Activated CD4-positive, alpha-beta memory T cell treated with anti-CD3 and anti-CD28 coated beads, Interleukin-2, amount 10 ng/mL, durations not matched to agents 7 days and 5 days (primary cell): ENCODE results near the gene SMIM29. TPM values are rescaled to one million over a fixed set of nuclear protein-coding genes. Genes with fewer than 3 reads are reported as not detected.
A peak's percentile ranks its signal among the peaks of the same experiment; 100 is the strongest.

Source experiments
- CTCF ChIA-PET: fragments of 350-600 bp; sonication (Branson Sonifier 250); formaldehyde crosslinking; loops from one replicate; lab custom pipeline; 2021; ENCODE audit warnings: antibody characterized with exemption, inconsistent platforms; lab: Charles Lee
- POLR2A ChIA-PET: fragments of 350-600 bp; sonication (Branson Sonifier 250); formaldehyde crosslinking; loops from one replicate; lab custom pipeline; 2021; ENCODE audit warnings: antibody characterized with exemption; lab: Charles Lee
- DNase-seq: peaks from one replicate; pipeline ENCODE4 v3.0.0-alpha.2; 2020
- H3K27ac Mint-ChIP-seq: one replicate; pipeline ENCODE4 v1.8.0; 2021; ENCODE audit warnings: mild to moderate bottlenecking, mixed read lengths
- H3K27me3 Mint-ChIP-seq: one replicate; pipeline ENCODE4 v1.8.0; 2021; ENCODE audit warnings: mixed read lengths
- H3K36me3 Mint-ChIP-seq: one replicate; pipeline ENCODE4 v1.8.0; 2021; ENCODE audit warnings: low read depth, mixed read lengths
- H3K4me1 Mint-ChIP-seq: one replicate; pipeline ENCODE4 v1.8.0; 2021; ENCODE audit warnings: mixed read lengths
- H3K4me3 Mint-ChIP-seq: one replicate; pipeline ENCODE4 v1.8.0; 2021; ENCODE audit warnings: mild to moderate bottlenecking, mixed read lengths
- H3K9me3 Mint-ChIP-seq: one replicate; pipeline ENCODE4 v1.8.0; 2021; ENCODE audit warnings: mixed read lengths
- total RNA-seq, 2 experiments: library from RNA; stranded (reverse); gene quantifications; one replicate each; pipeline ENCODE4 v1.2.3, GENCODE V29; 2021

The SMIM29 gene
- total RNA-seq, 2 experiments from 2014 or later: 38.3 to 38.4 TPM

GRCh38 chr6:34236443-34237315 lies 12.1 kb downstream of the SMIM29 start, which contains the start of gene HMGA1:
Gene HMGA1, plus strand, starts transcription at chr6:34236873. Its CDS starts 3,908 bp downstream, at chr6:34240781.
- ChIA-PET CTCF (interaction anchor here (1.0 to 1.9 kb wide), 4 partner anchors 13 to 178 kb away, joined by 4 to 13 read pairs (median 4); partner anchors contain the start of gene SMIM29), POLR2A (interaction anchor here (0.6 to 2.6 kb wide), 25 partner anchors 10 to 1265 kb away, joined by 3 to 47 read pairs (median 4); partner anchors contain the start of genes RPS10, SMIM29, SNRPC and TAF11)
- H3K9me3 Mint-ChIP-seq: no peaks in the 10 kb centered on the region
- H3K27ac Mint-ChIP-seq: peak within 1 kb of the TSS; percentile 88
- DNase-seq: peak; percentile 90
- peaks cover 33% of the 10 kb centered on the region for H3K36me3 Mint-ChIP-seq
- peak within 1 kb of the TSS; percentile 85 for H3K4me3 Mint-ChIP-seq
- H3K4me1 Mint-ChIP-seq: peaks cover 41% of the 10 kb centered on the region
- H3K27me3 Mint-ChIP-seq: no peaks in the 10 kb centered on the region

- DNase-seq: peak; percentile 58
- CTCF ChIA-PET: interaction anchor here (1.0 to 1.9 kb wide), 4 partner anchors 12 to 179 kb away, joined by 4 to 13 read pairs (median 4); partner anchors contain the start of gene SMIM29
- Mint-ChIP-seq H3K27me3 (no peaks in the 10 kb centered on the region), H3K4me1 (peaks cover 35% of the 10 kb centered on the region), H3K9me3 (no peaks in the 10 kb centered on the region), H3K4me3 (peak overlapping the region; percentile 85), H3K27ac (peak overlapping the region; percentile 88), H3K36me3 (peaks cover 27% of the 10 kb centered on the region)
- POLR2A ChIA-PET: interaction anchor here (0.6 to 2.6 kb wide), 17 partner anchors 9 to 1264 kb away, joined by 3 to 47 read pairs (median 5); partner anchors contain the start of genes RPS10, SMIM29, SNRPC and TAF11
Measured at GRCh38 chr6:34236131-34236442, 12.7 kb downstream of the SMIM29 start.

GRCh38 chr6:34235307-34236130 lies 13.3 kb downstream of the SMIM29 start:
- peak overlapping the region; percentile 85 for H3K4me3 Mint-ChIP-seq
- H3K4me1 Mint-ChIP-seq: peaks cover 30% of the 10 kb centered on the region
- H3K36me3 Mint-ChIP-seq: peaks cover 22% of the 10 kb centered on the region
- DNase-seq: peak; percentile 66
- ChIA-PET POLR2A (interaction anchor here (0.8 to 2.6 kb wide), 13 partner anchors 9 to 1263 kb away, joined by 3 to 47 read pairs (median 9); partner anchors contain the start of genes RPS10 and SMIM29), CTCF (interaction anchor here (1.0 to 1.9 kb wide), 3 partner anchors 11 to 179 kb away, joined by 4 to 13 read pairs (median 5); partner anchors contain the start of gene SMIM29)
- H3K27ac Mint-ChIP-seq: peak overlapping the region; percentile 88
- no peaks in the 10 kb centered on the region for H3K9me3 Mint-ChIP-seq
- H3K27me3 Mint-ChIP-seq: no peaks in the 10 kb centered on the region

- ChIA-PET CTCF (interaction anchor here (1.4 kb wide), 1 partner anchor 15 kb away, joined by 5 read pairs; the partner anchor contains the start of gene SMIM29), POLR2A (no interaction called here)
- no peaks in the 10 kb centered on the region for H3K27me3 Mint-ChIP-seq
- H3K9me3 Mint-ChIP-seq: no peaks in the 10 kb centered on the region
- peaks cover 14% of the 10 kb centered on the region for H3K36me3 Mint-ChIP-seq
- no peak for DNase-seq
- H3K4me3 Mint-ChIP-seq: peak overlapping the region; percentile 54
- H3K27ac Mint-ChIP-seq: no peak overlapping the region
- peaks cover 22% of the 10 kb centered on the region for H3K4me1 Mint-ChIP-seq
Measured at GRCh38 chr6:34234667-34235306, 14.0 kb downstream of the SMIM29 start.

- ChIA-PET CTCF (interaction anchor here (0.9 to 1.4 kb wide), 2 partner anchors 15 to 70 kb away, joined by 3 to 5 read pairs; partner anchors contain the start of gene SMIM29), POLR2A (interaction anchor here (1.0 to 2.8 kb wide), 2 partner anchors 10 to 181 kb away, joined by 4 to 16 read pairs; no protein-coding TSS in a partner anchor)
- H3K27me3 Mint-ChIP-seq: no peaks in the 10 kb centered on the region
- H3K9me3 Mint-ChIP-seq: no peaks in the 10 kb centered on the region
- peaks cover 22% of the 10 kb centered on the region for H3K4me1 Mint-ChIP-seq
- peaks cover 14% of the 10 kb centered on the region for H3K36me3 Mint-ChIP-seq
- no peak overlapping the region for H3K4me3 Mint-ChIP-seq
- DNase-seq: no peak
- H3K27ac Mint-ChIP-seq: peak overlapping the region; percentile 2
Measured at GRCh38 chr6:34233867-34234266, 14.9 kb downstream of the SMIM29 start.

GRCh38 chr6:34232901-34233300 lies 15.9 kb downstream of the SMIM29 start:
- Mint-ChIP-seq H3K27ac (no peak overlapping the region), H3K4me1 (peaks cover 16% of the 10 kb centered on the region), H3K4me3 (no peak overlapping the region), H3K9me3 (no peaks in the 10 kb centered on the region), H3K36me3 (peaks cover 7% of the 10 kb centered on the region), H3K27me3 (no peaks in the 10 kb centered on the region)
- DNase-seq: no peak
- POLR2A ChIA-PET: interaction anchor here (1.5 to 2.8 kb wide), 2 partner anchors 9 to 15 kb away, joined by 4 to 16 read pairs; partner anchors contain the start of gene SMIM29
- CTCF ChIA-PET: no interaction called here

GRCh38 chr6:34231566-34232336 lies 17.1 kb downstream of the SMIM29 start:
- H3K9me3 Mint-ChIP-seq: no peaks in the 10 kb centered on the region
- H3K4me1 Mint-ChIP-seq: peaks cover 25% of the 10 kb centered on the region
- no peaks in the 10 kb centered on the region for H3K27me3 Mint-ChIP-seq
- POLR2A ChIA-PET: interaction anchor here (1.5 to 2.8 kb wide), 2 partner anchors 8 to 16 kb away, joined by 4 to 16 read pairs; partner anchors contain the start of gene SMIM29
- H3K27ac Mint-ChIP-seq: no peak overlapping the region
- CTCF ChIA-PET: no interaction called here
- DNase-seq: no peak
- peaks cover 6% of the 10 kb centered on the region for H3K36me3 Mint-ChIP-seq
- H3K4me3 Mint-ChIP-seq: no peak overlapping the region

- Mint-ChIP-seq H3K36me3 (peaks cover under 1% of the 10 kb centered on the region), H3K4me1 (peaks cover 23% of the 10 kb centered on the region)
- POLR2A ChIA-PET: interaction anchor here (0.9 kb wide), 1 partner anchor 19 kb away, joined by 3 read pairs; no protein-coding TSS in a partner anchor
Measured at GRCh38 chr6:34230653-34231371, 18.0 kb downstream of the SMIM29 start.

GRCh38 chr6:34229877-34230276 lies 18.9 kb downstream of the SMIM29 start:
- H3K9me3 Mint-ChIP-seq: no peaks in the 10 kb centered on the region
- H3K4me1 Mint-ChIP-seq: peaks cover 23% of the 10 kb centered on the region
- no peak overlapping the region for H3K27ac Mint-ChIP-seq
- no peak for DNase-seq
- no peaks in the 10 kb centered on the region for H3K36me3 Mint-ChIP-seq
- no peak overlapping the region for H3K4me3 Mint-ChIP-seq
- POLR2A ChIA-PET: interaction anchor here (1.1 to 1.2 kb wide), 3 partner anchors 18 to 196 kb away, joined by 3 read pairs; partner anchors contain the start of gene RPS10
- CTCF ChIA-PET: no interaction called here
- H3K27me3 Mint-ChIP-seq: no peaks in the 10 kb centered on the region

More at GRCh38 chr6:34230653-34231371, 18.0 kb downstream of the SMIM29 start:
- Mint-ChIP-seq H3K27ac (no peak overlapping the region), H3K4me3 (no peak overlapping the region), H3K9me3 (no peaks in the 10 kb centered on the region), H3K27me3 (no peaks in the 10 kb centered on the region)
- no peak for DNase-seq
- CTCF ChIA-PET: no interaction called here

GRCh38 chr6:34227761-34228421 lies 20.9 kb downstream of the SMIM29 start:
- H3K27me3 Mint-ChIP-seq: no peaks in the 10 kb centered on the region
- no peak for DNase-seq
- no peaks in the 10 kb centered on the region for H3K36me3 Mint-ChIP-seq
- H3K4me1 Mint-ChIP-seq: peaks cover 34% of the 10 kb centered on the region
- no peak overlapping the region for H3K4me3 Mint-ChIP-seq
- H3K9me3 Mint-ChIP-seq: no peaks in the 10 kb centered on the region
- POLR2A ChIA-PET: interaction anchor here (2.4 to 4.5 kb wide), 2 partner anchors 9 to 21 kb away, joined by 7 to 41 read pairs; partner anchors contain the start of genes HMGA1 and SMIM29
- CTCF ChIA-PET: no interaction called here
- no peak overlapping the region for H3K27ac Mint-ChIP-seq
